DND-41 (cell line): Measurements from ENCODE around the gene TUBG1.
A peak's percentile ranks its signal among the peaks of the same experiment; 100 is the strongest.

Experiments used
- CTCF ChIP-seq: IDR thresholded peaks from 2 replicates; pipeline ENCODE4 v1.5.1; 2012; ENCODE audit warnings: borderline replicate concordance, low read length, moderate library complexity, mild to moderate bottlenecking; ENCODE audit not compliant: poor library complexity, severe bottlenecking; ENCODE audit errors: extremely low read depth
- EZH2 ChIP-seq: IDR thresholded peaks from 3 replicates; pipeline ENCODE4 v1.6.1; 2012; ENCODE audit warnings: borderline replicate concordance, low read depth, mild to moderate bottlenecking, moderate library complexity, low read length, inconsistent platforms; ENCODE audit not compliant: severe bottlenecking

- TF ChIP-seq CTCF (peak; percentile 12), EZH2 (no peak)
Measured at GRCh38 chr17:42618442-42619150, 9.1 kb downstream of the TUBG1 start.
